Measurements from ENCODE around the gene TRIO.

Gene TRIO

DNA sequence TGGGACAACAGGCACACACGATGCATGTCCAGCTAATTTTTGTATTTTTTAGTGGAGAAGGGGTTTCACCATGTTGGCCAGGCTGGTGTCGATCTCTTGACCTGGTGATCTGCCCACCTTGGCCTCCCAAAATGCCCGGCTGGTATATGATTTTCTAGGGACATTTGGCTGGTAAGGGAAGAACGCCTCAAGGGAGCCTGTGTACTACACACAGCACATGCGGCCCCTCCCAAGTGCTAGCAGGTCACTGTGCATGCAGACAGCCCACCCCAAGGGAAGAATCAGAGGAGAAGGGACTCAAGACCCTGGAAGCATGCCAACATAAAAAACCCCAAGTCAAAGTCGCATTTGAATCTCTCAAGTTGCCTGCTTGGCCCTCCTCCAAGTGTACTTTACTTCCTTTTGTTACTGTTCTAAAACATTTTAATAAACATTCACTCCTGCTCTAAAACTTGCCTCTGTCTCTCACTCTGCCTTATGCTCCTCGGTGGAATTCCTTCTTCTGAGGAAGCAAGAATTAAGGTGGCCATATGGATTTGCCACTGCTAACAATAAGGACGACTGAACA lies 414.1 kb downstream of the TRIO start:
- no peak for DNase-seq (ENCODE audit: low read depth)

DNA sequence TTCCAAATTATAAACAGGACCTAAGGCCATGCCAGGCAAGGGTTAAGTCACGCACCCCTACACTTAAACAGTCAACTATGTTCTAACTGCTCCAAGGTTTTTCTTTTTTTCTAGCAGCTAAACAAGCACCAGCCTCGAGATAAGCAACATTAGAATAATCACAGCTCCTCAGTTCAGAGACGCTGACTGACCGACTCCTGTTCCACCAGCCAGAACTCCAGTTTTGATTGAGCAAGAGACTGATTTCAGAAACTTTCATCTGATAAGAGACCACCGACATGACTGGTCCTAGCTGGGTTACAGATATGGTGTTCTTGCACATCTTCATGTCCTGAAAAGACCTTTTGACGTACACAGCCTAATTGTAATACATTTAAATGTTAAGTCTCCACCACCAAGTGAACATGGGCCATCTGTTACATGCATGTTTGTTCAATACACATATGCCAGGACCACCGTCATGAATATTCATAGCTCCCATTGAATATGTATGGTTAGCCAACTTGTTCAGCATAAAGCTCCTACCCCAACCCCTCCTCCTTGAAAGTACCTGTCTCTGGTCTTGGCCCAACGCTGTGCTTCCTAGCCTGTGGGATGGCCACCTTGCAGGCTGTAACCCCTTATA lies 414.8 kb downstream of the TRIO start:
- DNase-seq (ENCODE audit: low read depth), result no peak
